ENCODE data around the gene AEBP2. TPM values are rescaled to one million over a fixed set of nuclear protein-coding genes. Genes with fewer than 3 reads are reported as not detected.

AEBP2 gene
- total and polyA plus RNA-seq, 2 donors (not counting 3 experiments of a cell fraction or from before 2014, with no cell fraction given), result 8.8 to 42.2 TPM

GRCh38 chr12:19444097-19444496 lies 4.8 kb downstream of the AEBP2 start:
- ChIA-PET CTCF (no interaction called here), POLR2A (no interaction called here)
- Histone ChIP-seq H3K9me1 (replicated peaks; ENCODE audit: control insufficient read depth, extremely low read depth, insufficient read depth, low read length) (no peaks in the 10 kb centered on the region), H4K20me1 (replicated peaks; ENCODE audit: control insufficient read depth, extremely low read depth, insufficient read depth, low read length) (peaks cover 8% of the 10 kb centered on the region), H3K36me3 (ENCODE audit: control insufficient read depth in 2 of 2, extremely low read depth in 1 of 2, insufficient read depth in 2 of 2, low read length in 2 of 2) (no peaks in the 10 kb centered on the region), H3K79me2 (ENCODE audit: control insufficient read depth, insufficient read depth, low read length) (peaks cover 90% of the 10 kb centered on the region), H3K4me1 (ENCODE audit: control insufficient read depth, extremely low read depth, insufficient read depth, low read length) (peaks cover 13% of the 10 kb centered on the region), H3K4me3 (replicated peaks in 1 of 3; ENCODE audit: insufficient read depth in 1 of 3, low read depth in 1 of 3, low read length in 3 of 3) (no peak overlapping the region), H3K27ac (ENCODE audit: insufficient read depth, low read depth, low read length) (no peak overlapping the region), H3K9ac (replicated peaks; ENCODE audit: extremely low read depth, insufficient read depth, low read length) (no peak overlapping the region), H2AFZ (ENCODE audit: low read depth, low read length) (no peak overlapping the region), H3K4me2 (ENCODE audit: insufficient read depth, low read length) (no peak overlapping the region), H3K9me3 (replicated peaks; ENCODE audit: control insufficient read depth, insufficient read depth, low read length) (no peaks in the 10 kb centered on the region), H3K27me3 (ENCODE audit: control insufficient read depth in 2 of 2, insufficient read depth in 2 of 2, low read length in 2 of 2) (no peaks in the 10 kb centered on the region)
- dilution Hi-C loops (cut with MboI; ENCODE audit: extremely low pct_ligation_motif_present, low sequenced_read_pairs) (no loop called here), intact Hi-C loops (cut with micrococcal nuclease) (loop anchor here (5.0 kb wide), 2 partner anchors 133 to 198 kb away; no protein-coding TSS in a partner anchor)
- TF ChIP-seq MYC (IDR thresholded peaks at IDR 0.05; ENCODE audit: low read depth, low read length), result no peak
- TF ChIP-seq POLR2AphosphoS5 (IDR thresholded peaks at IDR 0.05; ENCODE audit: insufficient read depth, low read depth, low read length), result no peak
- TF ChIP-seq GATA2 (IDR thresholded peaks at IDR 0.05; ENCODE audit: insufficient read depth, insufficient read length, low read depth, low read length), result no peak
- no peak for TF ChIP-seq CTCF (IDR thresholded peaks at IDR 0.05; ENCODE audit: extremely low read depth in 1 of 2, insufficient read depth in 1 of 2, low read depth in 1 of 2, low read length in 2 of 2)
- no peak for TF ChIP-seq EZH2 (IDR thresholded peaks at IDR 0.05; ENCODE audit: borderline replicate concordance, low read depth, low read length, severe bottlenecking)
- TF ChIP-seq FOS (IDR thresholded peaks at IDR 0.05; ENCODE audit: borderline replicate concordance, insufficient read depth, low read length), result no peak
- no peak for TF ChIP-seq MAX (IDR thresholded peaks at IDR 0.05; ENCODE audit: insufficient read depth, insufficient read length)
- TF ChIP-seq JUN (IDR thresholded peaks at IDR 0.05; ENCODE audit: borderline replicate concordance, insufficient read depth, insufficient read length, low read depth), result no peak
- no peak for TF ChIP-seq POLR2A (IDR thresholded peaks at IDR 0.05; ENCODE audit: low read depth, low read length)
- no peak for FAIRE-seq
- DNase-seq (ENCODE audit: low read depth, low spot score), result no peak
- BruUV-seq (replicated peaks), result no TSS peak

All from endothelial cell of umbilical vein (primary cell).